NCI-H510A (cell line): Measurements from ENCODE around the gene COL10A1.
"Not testable (repeated sequence)": the region's sequence is repeated elsewhere in the genome, so short reads cannot be mapped to it uniquely, and the experiment has no call there.

Experiments
- DNase-seq: peaks from one replicate; lab custom pipeline; 2025; lab: John Stamatoyannopoulos, UW

COL10A1 gene

DNA sequence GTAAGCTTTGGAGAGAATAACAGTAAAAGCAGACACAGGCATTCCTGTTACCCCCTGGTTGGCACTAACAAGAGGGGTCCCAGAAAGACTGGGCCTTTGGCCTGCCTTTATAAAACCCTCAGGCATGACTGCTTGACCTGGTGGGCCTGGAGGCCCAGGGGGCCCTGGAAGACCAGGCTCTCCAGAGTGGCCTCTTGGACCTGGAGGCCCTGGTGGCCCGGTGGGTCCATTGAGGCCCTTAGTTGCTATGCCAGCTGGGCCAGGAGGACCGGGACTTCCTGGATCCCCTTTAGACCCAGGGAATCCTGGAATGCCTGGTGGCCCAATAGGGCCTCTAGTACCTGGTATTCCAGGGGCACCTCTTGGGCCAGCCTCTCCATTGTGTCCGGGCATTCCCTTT is 5.5 kb downstream of the COL10A1 start:
- DNase-seq, result no peak

DNA sequence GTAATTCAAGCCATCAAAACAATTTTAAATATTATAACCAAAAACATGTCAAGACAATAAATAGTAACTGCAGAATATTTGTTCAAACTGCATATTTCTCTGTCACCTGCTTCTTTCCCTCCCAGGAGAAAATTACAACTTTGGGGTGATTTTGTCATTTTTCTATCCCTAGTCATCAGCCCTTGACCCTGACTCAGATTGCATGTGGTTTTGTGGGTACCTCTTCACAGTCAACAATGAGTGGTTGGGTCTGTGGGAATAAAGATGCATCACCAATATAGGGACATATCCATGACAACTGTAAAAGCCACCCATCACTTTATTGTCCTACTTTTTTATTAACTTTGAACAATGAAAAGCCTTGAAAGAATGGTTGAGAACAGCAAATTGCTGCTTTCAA is 7.3 kb downstream of the COL10A1 start:
- no peak for DNase-seq

DNA sequence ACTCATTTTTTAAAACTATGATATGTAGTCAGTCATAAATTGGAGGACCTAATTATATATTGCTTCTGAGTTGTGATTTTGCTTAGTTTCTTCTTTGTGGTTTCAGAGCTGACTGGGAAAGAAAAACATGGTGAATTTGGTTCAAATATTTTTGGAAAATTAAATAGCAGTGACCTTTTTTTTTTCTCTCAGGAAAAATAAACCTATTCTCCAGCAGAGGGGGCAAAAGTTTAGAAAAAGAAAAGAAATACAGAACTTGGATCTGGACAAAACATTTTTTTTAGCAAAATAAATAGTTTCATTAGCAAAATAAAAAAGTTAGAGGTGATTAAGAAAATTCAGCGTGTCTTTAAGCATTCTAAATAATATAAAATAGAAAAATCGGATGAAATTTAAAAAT is 10.2 kb downstream of the COL10A1 start:
- no peak for DNase-seq

DNA sequence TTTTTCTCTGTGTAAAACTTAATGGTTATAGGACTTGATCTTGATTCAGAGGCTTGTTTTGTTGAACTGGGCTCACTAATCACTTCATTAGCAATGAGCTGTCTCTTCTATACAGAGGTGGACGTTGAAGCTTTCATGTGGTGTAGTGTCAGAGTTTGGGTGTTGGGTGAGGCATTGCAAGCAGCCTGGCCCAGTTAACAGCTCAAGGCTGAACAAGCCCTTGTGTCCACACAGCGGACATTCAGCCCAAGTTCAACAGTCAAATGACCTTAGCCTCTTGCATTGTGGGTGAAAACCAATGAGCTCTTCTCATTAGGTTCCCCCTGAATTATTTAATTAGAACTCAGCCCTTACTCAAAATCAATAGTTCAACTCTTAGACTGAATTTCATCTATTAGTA is 12.5 kb downstream of the COL10A1 start:
- no peak for DNase-seq

DNA sequence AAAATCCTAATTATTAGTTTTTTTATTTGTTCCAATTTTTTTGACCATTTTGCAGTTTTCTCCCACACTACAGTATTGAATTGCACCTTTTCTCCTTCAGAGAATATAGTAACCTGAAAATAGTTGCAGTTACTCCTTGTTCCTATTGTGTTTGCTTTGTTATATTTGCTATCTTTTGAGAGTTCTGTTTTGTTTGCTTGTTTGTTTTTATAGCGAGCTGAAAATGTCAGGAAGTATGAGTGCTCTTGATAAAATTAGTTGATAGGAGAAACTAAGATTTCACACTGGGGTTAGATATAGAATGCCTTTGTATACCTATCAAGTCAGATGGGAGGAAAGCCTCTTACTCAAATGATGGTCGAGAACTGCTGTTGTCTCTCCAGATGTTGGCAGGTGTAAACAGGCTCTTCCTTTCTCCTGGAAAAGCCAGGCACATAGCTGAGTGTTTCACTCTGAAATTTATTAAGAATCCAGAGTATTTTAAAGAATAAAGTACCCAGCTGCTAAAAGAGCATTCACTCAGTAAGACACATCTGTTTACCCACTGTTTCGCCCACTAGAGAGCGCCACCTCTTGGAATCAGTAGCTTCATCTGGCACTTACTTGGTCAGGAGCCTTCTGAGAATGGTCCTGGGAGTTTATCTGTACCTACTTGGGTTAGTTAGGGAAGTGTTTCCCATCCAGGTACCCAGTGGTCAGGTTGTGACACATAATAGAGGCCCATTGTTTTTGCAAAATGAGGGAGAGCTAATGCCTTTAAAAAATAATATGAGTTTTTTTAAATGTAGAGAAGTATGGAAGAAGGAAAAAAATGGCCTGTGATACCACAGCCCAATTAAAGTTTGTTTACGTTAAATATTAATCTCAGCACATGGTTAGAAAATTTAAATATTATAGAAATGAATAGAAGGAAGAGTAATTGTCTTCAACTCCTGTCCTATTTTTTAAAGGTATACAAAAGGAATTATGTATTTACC is 14.1 kb downstream of the COL10A1 start:
- DNase-seq, result no peak

DNA sequence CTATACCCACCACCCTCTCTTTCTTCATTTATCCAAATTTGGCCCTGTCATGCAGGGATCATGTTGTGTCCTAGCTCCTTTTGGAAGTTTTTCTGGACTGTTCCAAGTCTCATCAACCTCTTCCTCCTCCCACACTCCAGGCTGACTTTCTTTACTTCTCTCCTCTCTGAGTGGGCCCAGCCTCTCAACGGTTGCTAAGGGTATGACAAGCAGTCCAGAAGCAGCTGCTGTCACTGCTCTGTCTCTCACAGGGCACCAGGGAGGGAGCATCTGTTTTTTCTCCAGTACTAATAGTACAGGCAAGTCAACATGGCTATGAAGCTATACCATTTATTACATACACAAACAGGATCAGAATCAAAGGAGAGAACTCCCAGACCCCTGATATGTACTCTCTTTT is 17.1 kb downstream of the COL10A1 start:
- no peak for DNase-seq

DNA sequence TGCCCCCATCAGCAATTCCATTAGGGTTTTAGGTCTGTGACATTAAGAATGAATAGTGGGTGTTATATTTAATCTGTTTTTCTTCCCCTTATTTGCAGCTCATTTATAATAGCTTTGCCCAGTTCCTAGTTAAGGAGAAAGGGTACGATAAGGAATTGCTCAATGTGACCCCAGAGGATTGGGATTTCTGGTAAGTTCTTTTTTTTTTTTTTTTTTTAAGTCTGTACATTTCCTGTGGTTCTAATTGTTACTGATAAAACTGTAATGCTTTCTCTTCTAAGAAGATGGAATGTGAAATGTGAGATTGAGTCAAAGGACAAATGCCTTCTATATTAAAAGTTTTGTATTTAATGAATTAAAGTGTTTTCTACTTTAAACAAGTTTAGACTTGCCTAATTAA is 19.8 kb downstream of the COL10A1 start:
- no peak for DNase-seq

DNA sequence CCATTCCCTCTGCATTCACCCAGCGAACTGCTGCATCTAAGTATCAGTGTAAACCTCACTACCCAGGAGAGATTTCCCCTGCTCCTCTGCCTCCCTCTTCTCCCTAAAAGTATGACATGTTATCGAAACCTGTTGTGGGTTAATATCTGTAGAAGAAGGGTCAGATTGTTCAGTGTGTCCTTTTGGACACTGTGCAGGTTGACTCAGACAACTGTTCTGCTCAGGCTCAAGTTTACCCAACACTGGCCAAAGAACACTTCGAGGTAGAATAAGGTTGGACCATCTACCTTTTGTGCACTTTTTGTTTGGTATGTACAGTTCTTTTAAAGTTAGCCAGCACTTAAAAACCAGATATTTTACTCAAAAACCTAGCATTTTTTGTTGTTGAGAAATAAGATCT is 20.7 kb downstream of the COL10A1 start:
- no peak for DNase-seq

DNA sequence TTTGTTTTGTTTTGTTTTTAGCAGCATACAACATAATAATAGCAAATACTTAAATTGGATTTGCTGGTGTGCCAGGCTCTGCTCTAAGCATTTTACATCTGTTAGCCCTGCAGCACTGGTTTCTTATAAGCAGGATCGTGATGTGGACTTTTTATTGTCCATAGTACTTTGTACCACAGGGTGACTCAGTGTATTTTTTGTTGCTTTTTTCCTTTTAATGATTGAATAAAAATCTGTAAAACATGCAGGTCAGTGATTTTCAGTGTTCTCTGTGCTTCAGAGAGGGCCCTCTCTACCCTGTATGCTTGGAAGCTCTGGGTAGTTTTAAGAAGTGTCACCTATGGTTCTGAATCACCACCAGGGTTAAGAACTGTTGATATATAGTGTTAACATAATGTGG is 21.3 kb downstream of the COL10A1 start:
- DNase-seq, result no peak

DNA sequence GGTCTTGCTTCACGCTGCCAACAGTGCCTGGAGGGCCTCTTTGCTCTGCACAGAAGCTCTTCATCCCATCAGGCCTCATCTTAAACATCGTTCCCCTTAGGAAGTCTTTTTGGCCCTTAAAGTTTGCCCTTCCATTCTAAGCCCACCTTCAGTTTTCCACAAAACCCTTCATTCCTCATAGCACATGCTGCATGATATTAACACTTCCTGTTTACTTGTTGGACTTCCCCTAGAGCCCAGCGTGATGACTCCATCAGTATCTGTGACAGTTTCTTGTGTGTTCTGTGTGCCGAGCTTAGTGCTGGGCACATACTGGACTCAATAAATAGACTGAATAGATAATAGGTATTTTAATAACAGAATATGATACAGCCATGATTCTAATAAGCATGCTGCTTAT is 23.1 kb downstream of the COL10A1 start:
- no peak for DNase-seq

DNA sequence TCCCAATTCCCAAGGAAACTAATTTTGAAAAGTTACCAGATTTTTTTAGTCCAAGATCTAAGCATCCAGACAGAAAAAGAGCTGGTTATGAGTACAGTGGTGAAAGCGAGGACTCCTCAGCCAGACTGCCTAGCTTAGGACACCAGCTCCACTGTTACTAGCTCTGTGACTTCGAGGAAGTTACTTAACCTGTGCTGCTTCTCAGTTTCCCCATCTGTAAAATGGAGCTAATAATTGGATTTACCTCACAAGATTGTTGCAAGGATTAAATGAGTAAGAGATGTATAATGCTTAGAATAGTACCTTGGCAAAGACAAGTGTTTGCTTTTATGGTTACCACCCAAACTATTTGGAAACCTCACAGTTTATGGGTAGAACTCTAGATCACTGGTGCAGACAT is 24.1 kb downstream of the COL10A1 start:
- DNase-seq, result no peak

DNA sequence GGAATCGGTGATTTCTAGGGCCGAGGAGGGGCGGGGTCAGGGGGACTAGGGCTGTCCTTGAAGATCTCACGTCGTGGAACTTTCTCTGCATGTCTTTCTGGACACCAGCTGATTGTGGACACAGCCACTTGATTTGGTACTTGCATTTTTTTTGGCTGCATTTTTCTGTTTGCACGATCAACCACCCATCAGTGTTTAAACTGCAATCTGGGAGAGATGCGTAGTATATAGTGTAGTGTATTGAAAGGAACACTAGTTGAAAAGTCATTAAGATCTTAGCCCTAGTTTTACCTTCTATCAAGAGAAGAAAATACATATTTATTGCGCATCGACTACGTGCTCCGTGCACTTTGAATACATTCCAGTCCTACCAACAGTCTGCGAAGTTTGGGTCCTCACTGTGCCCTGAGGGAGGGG is 24.6 kb downstream of the COL10A1 start:
- DNase-seq, result no peak

DNA sequence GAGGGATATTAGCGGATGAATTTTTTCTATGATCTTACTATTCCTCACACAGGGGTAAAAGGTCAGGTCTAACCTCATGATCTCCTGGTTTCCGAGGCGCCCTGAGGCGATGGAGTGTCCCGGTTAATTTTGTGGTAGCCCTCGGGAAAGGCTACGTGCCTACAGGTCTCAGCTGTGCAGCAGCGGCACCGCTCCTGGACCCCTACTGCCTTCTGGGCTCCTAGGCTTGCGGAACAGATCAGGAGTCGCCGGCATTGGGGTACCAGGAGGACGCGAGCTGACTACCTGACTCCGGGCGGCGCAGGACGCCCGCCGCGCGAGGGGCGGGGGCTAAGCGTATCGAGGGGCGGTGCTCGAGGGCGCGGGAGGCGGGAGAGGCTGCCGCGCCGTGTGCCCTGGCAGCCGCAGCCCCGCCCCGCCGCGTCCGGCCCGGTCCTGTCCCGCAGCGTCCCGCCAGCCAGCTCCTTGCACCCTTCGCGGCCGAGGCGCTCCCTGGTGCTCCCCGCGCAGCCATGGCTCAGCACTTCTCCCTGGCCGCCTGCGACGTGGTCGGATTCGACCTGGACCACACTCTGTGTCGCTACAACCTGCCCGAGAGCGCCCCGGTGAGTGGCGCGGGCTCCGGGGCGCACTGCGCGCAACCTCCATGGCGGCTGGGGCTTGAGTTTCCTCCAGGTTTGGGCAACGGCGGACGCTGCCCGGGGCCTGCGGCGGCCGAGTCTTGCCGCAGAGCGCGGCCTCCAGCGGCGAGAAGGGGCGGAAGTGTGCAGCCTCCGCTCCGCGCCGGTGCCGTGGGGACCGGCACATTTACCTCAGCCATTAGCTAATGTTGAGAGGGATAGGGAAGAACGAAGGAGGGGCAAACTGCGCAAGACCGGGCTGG is 25.3 kb downstream of the COL10A1 start, which contains the start of gene NT5DC1:
Gene NT5DC1, plus strand, starts transcription at position 435 of the 883 bp plus-strand sequence. Its CDS starts 78 bp downstream, at position 513.
- peak; percentile 64 for DNase-seq

DNA sequence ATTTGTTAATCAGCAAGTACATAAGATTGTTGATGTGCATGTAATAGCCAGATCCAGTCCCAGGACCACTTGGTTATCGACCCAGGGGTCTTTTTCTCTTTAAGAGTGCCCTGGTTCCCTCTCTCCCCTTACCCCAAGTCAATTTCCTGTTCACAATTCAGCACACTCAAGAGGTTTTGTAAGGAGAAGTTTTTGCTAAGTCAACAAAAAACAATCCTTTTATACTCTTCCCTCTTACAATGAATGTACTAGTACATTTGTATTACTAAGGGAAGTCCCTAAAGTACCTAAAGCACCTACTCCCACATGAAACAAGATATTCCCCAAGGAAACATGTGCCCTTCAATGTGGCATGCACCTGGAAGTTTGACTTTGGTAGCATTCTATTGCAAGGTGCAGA is 26.9 kb downstream of the COL10A1 start:
- no peak for DNase-seq

DNA sequence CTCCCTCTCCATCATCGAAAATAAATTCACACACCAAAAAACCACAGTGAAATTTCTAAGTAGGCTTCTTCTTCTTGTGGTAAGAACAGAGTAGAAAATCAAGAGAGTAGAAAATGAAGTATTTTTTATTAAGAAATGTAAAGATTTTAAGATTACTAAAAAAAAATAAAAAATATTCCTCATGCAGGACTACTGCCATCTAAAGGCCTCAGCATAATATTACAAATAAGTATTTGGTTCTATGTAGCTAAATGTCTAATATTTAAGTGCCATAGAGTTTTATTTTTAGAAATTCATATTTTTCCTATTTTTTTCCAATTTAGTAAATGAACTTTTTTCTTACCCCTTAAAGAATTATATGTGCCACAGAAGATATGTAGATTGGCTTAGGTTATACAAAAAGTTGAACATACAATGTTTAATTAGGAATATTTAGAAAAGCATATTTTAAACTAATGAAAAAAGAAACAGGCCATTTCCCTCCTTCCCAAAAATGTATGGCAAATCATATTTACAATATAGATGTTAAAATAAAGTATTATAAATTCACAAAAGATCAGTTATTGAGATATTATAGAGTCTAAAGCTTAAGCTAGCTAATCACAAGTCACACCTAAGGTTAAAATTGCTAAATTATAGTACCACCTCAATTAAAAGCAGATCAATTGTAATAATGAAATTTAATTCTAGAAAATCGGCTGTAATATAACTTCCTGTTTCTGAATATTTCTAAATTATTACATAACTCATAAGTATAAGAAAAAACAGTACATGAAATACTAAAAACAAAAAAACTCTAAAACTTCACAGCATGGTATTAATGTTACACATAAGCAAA is 28.7 kb downstream of the COL10A1 start:
- DNase-seq, result no peak

DNA sequence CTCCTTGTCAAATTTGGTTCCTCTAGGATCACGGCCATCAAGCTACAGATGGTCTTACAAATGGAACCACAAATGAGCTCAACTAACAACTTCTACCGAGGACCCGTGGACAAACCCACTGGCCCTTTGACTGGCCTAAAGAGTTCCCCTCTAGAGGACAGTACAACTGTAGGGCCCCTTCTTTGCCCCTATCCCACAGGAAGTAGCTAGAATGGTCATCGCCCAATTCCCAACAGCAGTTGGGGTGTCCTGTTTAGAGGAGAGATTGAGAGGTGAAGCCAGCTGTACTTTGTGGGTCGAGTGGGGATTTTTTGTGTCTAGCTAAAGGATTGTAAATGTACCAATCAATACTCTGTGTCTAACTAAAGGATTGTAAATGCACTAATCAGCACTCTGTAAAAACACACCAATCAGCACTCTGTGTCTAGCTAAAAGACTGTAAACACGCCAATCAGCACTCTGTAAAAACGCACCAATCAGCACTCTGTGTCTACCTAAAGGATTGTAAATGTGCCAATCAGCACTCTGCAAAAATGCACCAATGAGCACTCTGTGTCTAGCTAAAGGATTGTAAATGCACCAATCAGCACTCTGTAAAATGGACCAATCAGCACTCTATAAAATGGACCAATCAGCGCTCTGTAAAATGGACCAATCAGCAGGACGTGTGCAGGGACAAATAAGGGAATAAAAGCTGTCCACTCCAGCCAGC is 29.7 kb downstream of the COL10A1 start:
- DNase-seq, result not testable (repeated sequence)

DNA sequence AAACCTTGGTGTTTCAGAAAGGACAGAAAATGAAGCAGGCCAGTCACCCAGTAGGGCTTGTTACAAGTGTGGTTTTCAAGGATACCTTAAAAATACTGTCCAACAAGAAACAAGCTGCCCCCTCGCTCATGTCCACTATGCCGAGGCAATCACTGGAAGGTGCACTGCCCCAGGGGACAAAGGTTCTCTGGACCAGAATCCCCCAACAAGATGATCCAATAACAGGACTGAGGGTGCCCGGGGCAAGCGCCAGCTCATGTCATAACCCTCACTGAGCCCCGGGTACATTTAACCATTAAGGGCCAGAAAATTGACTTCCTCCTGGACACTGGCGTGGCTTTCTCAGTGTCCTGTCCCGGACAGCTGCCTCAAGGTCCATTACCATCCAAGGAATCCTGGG is 31.9 kb downstream of the COL10A1 start:
- no peak for DNase-seq

DNA sequence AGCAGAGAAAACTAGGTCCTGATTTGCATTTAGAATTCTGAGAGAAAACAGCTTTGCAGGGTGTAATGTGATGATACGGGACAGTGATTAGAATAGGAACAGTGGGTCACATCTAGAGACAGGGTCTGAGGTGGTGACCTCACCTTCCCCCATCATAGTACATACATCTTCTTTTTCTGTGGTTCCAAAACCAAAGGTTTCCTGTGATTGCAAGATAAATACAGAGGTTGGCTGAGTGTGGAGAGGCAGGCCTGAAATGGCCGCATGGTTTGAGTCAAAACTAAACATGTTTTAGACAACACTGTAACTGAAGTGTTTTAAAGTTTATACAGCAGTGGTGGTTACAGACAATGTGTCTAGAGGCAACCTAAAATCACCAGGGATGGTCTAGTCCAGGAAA is 35.7 kb downstream of the COL10A1 start:
- DNase-seq, result no peak

DNA sequence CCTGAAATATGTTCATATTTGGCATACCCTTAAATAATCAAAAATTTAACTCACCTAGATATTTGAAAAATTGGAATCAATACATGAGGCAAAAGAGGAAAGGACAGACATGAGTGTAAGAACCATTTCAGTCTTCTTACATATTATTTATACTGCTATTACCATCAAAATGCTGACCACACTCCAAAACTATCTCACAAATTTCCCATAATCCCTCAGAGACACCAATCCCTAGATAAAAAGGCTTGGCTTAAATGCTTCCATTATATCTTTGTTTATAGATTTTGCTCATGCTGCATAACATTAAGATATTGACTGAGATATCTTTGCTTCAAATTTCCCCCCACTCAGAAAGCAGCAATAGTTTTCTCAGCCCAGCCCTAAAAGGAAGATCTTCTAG is 37.0 kb downstream of the COL10A1 start:
- DNase-seq, result no peak

DNA sequence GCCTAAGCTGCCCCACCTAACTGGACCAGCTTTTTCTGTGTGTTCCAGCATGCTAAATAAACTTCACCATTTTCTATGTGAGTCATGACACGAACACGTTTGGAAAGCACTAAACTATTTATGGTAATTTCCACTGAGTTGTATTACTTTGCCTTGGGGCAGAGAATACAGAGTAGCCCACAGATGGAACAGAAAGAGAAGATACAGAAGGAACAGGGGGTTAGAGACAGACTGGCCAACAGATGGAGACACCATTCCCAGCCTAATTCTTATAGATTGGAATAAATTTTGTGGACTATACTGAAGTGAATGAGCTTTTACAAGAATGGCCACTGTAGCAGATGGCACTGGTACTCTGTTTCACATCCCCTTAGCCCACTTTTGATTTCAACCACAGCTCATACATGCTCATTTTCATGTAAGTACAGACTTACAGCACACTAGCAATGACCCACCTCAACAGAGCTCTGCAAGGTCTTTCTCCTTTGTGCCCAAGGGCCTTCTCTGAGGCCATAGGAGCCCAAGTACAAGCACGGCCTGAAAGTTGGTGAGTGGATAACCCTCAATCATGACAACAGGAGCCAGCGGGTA is 38.4 kb downstream of the COL10A1 start:
- DNase-seq, result no peak

DNA sequence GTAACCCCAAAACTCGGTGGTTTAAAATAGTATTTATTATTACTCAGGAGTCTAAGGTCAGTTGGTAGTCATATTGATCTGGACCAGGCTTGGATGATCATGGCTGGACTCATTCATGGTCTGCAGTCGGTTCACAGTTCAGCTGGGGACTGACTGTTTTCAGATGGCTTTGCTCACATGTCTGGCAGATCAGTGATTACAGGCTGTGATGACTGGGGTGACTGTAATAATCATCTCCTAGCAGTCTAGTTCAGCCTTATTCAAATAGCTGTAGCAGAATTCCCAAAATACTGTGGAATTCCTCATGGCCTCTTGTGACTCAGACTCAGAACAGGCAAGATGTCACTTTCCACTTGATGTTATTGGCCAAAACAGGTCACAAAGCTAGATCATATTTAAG is 41.6 kb downstream of the COL10A1 start:
- no peak for DNase-seq
